Measurements from ENCODE around the gene ENOX2.

Gene ENOX2

DNA sequence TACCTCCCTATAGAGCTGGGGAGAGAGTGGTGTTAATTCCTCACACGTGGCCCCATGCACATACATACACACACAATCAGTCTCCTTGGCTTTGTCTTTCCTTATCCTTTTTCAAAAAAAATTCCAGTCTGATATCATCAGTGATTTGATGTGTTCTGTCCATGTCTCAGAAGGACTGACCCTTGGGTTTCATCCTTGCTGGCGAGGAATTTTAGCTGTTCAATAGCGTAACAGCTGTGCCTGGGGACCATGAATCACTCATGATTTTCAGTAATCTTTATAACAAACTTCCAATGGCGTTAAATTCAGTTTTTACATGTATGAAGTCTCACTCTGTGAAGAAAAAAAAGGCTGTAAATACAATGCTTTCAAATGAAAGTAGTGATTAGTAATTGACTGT, 296.6 kb downstream of the ENOX2 start:
- no peak for DNase-seq

DNA sequence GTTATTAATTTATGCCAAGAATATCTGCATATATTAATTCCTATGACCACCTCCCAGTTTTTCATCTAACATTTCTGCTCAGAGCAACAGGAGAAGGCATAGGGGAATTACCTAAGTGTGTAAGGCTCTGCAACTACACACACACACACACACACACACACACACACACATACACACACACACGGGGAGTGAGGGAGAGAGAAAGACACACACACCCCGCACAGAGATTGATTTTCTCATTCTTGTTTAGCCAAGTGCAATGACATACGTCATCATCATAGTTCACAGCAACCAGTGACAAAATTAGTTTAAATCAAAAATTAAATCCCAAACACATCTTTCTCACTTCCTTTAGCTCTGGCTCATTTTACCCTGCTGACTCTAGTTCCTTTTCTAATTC, 298.1 kb downstream of the ENOX2 start:
- DNase-seq, result no peak

DNA sequence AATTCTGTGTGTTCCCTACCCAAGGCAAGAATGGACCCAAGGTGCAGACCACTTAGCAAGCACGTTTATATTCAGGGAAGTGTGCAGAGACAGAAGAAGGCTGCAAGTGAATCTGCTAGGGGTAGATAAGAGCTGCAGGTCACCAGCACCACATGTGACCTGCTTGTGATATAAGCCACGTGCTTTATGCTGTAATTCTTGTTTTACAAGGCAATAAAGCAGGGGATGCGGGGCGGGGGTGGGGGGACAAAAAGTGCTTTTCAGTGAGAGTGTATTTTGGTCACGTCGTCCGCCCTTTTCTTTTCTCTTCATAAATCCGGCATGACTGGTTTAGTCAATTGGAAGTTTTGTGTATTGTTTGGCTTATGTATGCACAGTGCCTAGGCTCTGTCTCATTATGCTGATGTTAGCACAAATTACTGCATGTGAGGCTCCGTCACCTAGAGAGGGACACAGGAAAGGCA, 308.5 kb downstream of the ENOX2 start:
- DNase-seq, result no peak

DNA sequence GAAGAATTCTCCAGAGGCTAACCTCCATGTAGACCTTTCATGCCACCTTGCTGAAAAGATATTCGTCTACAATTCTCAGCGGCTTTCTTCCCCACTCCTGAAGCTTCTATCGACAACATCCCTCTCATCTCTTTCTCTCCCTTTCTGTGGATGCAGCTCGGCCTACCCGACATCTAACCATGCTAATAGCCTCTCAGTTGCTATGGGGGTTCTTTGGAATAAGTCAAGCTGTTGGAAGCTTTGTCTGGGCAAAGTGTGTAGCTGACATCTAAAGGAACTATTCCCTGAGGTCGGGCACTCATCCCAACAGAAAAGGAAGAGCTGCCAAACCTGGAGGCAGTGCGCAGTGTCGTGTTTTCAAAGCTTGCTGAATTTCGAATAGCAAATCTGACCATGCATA, 309.1 kb downstream of the ENOX2 start:
- no peak for DNase-seq

DNA sequence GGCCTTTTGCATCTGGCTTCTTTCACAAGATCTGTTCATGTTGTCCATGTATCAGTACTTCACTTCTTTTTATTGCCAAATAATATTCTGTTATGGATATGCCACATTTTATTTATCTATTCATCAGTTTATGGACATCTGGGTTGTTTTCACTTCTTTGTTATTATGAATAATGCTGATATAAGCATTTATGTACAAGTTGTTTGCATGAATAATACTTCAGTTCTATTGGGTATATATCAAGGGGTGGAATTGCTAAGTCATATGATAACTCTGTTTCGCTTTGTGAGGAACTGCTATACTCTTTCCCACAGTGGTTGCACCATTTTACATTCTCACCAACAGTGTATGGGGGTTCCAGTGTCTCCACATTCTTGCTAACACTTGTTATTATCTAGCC, 310.8 kb downstream of the ENOX2 start:
- DNase-seq, result no peak

DNA sequence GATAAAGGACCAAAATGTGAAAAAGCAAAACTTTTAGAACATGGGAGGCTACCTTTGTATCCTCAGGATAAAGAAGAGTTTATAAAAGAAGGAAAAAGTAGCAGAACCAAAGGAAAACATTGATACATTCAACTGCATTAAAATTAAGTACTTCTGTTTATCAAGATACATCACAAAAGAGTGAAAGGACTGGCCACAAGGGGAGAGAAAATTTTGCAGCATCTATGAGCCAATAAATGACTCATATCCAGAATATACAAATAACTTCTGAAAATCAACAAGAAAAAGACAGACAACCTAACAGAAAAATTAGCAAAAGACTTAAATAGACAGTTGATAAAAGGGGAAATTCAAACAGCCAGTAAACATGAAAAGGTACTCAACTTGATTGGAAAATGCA, 324.1 kb downstream of the ENOX2 start:
- no peak for DNase-seq

DNA sequence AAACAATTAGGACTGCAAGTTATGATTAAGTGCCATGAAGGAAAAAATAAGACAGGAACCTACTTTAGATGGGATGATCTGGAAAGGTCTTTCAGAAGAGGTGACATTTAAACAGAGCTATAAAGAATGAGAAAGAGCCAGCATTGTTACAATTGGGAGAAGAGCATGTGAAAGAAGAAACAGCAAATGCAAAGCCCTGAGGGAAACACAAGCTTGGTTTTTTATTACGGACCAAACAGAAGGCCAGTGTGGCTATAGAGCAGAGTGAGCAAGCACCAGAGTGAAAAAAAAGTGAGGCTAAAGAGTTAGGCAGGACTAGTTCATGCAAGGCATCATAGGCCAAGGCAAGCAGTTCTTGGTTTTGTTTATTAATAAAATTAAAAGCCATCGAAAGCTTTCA, 325.6 kb downstream of the ENOX2 start:
- no peak for DNase-seq

DNA sequence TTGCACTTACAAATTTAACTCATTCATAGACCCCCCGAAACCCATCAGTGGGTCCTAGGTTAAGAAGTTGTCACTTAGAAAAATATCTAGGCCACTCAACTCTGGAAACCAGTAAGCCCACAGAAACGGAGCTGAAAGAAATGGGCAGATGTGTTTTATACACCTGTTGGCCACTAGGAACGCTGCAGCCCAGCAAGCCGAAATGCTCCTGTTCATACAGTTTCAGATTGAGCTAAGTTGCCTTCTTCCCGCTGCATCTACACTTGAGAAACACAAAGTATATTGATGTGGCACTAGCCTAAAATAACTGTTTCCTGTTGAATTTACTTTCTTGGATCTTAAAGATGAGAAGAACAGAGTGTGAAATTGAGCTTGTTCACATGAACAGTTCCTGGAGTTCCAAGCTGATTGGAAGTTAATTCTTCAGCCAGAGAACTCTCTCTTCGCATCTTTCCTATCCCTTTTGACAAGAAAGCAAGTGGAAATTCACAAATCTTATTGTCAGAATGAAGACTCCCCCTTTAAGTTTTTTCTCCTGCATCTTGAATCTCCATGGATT, 327.1 kb downstream of the ENOX2 start:
- DNase-seq, result no peak
